Measurements from ENCODE around the gene LGALS7. TPM values are rescaled to one million over a fixed set of nuclear protein-coding genes. Genes with fewer than 3 reads are reported as not detected.

The LGALS7 gene
- total RNA-seq, 4 donors from 2014 or later: not detected

- no peaks in the 10 kb centered on the region for H3K27me3 ChIP-seq
- 91% methylated on average over 2 of the region's 2 CpGs for WGBS
- H3K9me3 ChIP-seq: no peaks in the 10 kb centered on the region
- peaks cover 5 to 9% (median 6%) of the 10 kb centered on the region in 4 donors for H3K4me1 ChIP-seq
- no peak overlapping the region for H3K27ac ChIP-seq (replicated peaks in 1 of 4)
- H3K36me3 ChIP-seq: no peaks in the 10 kb centered on the region
- no peak overlapping the region for H3K4me3 ChIP-seq
- TF ChIP-seq EP300 (IDR thresholded peaks at IDR 0.05): no peak
- TF ChIP-seq CTCF (IDR thresholded peaks at IDR 0.05): no peak
- no peak for TF ChIP-seq POLR2A (IDR thresholded peaks at IDR 0.05; ENCODE audit: low read depth)
- no peak for TF ChIP-seq POLR2AphosphoS5 (IDR thresholded peaks at IDR 0.05)
- no peak for DNase-seq (ENCODE audit: extremely low spot score)
- intact Hi-C loops (cut with DNase I): no loop called here
Observed at GRCh38 chr19:38796154-38796553, 22.8 kb upstream of the LGALS7 start.

- DNase-seq (ENCODE audit: extremely low spot score): no peak
- peaks cover 5 to 9% (median 6%) of the 10 kb centered on the region in 4 donors for H3K4me1 ChIP-seq
- WGBS: 86% methylated on average over 4 of the region's 4 CpGs
Observed at GRCh38 chr19:38795549-38795948, 22.2 kb upstream of the LGALS7 start.

GRCh38 chr19:38793671-38794070 lies 20.4 kb upstream of the LGALS7 start:
- 92% methylated on average over 5 of the region's 5 CpGs for WGBS
- intact Hi-C loops (cut with DNase I): no loop called here
- H3K36me3 ChIP-seq: no peaks in the 10 kb centered on the region

More at GRCh38 chr19:38795549-38795948, 22.2 kb upstream of the LGALS7 start:
- H3K9me3 ChIP-seq: no peaks in the 10 kb centered on the region
- intact Hi-C loops (cut with DNase I): no loop called here
- no peak overlapping the region for H3K4me3 ChIP-seq
- H3K27me3 ChIP-seq: no peaks in the 10 kb centered on the region
- H3K36me3 ChIP-seq: no peaks in the 10 kb centered on the region
- no peak overlapping the region for H3K27ac ChIP-seq (replicated peaks in 1 of 4)
- no peak for TF ChIP-seq POLR2AphosphoS5 (IDR thresholded peaks at IDR 0.05)
- no peak for TF ChIP-seq POLR2A (IDR thresholded peaks at IDR 0.05; ENCODE audit: low read depth)
- TF ChIP-seq EP300 (IDR thresholded peaks at IDR 0.05): no peak
- TF ChIP-seq CTCF (IDR thresholded peaks at IDR 0.05): no peak

GRCh38 chr19:38793177-38793576 lies 19.9 kb upstream of the LGALS7 start:
- no peaks in the 10 kb centered on the region for H3K27me3 ChIP-seq
- H3K9me3 ChIP-seq: no peaks in the 10 kb centered on the region
- WGBS: 66% methylated on average over 8 of the region's 8 CpGs
- H3K4me3 ChIP-seq: no peak overlapping the region
- no peak for DNase-seq (ENCODE audit: extremely low spot score)
- intact Hi-C loops (cut with DNase I): no loop called here
- no peaks in the 10 kb centered on the region for H3K36me3 ChIP-seq
- no peak for TF ChIP-seq POLR2AphosphoS5 (IDR thresholded peaks at IDR 0.05)
- TF ChIP-seq POLR2A (IDR thresholded peaks at IDR 0.05; ENCODE audit: low read depth): no peak
- no peak for TF ChIP-seq EP300 (IDR thresholded peaks at IDR 0.05)
- no peak for TF ChIP-seq CTCF (IDR thresholded peaks at IDR 0.05)
- H3K4me1 ChIP-seq: peaks cover 5 to 9% (median 6%) of the 10 kb centered on the region in 4 donors
- H3K27ac ChIP-seq (replicated peaks in 1 of 4): no peak overlapping the region

More at GRCh38 chr19:38793671-38794070, 20.4 kb upstream of the LGALS7 start:
- Histone ChIP-seq H3K9me3 (no peaks in the 10 kb centered on the region), H3K4me1 (peaks cover 5 to 9% (median 6%) of the 10 kb centered on the region in 4 donors), H3K27ac (replicated peaks in 1 of 4) (no peak overlapping the region), H3K27me3 (no peaks in the 10 kb centered on the region), H3K4me3 (no peak overlapping the region)
- TF ChIP-seq CTCF (IDR thresholded peaks at IDR 0.05) (no peak), EP300 (IDR thresholded peaks at IDR 0.05) (no peak), POLR2A (IDR thresholded peaks at IDR 0.05; ENCODE audit: low read depth) (no peak), POLR2AphosphoS5 (IDR thresholded peaks at IDR 0.05) (no peak)
- DNase-seq (ENCODE audit: extremely low spot score): no peak
